Fibroblast of lung (primary cell): ENCODE data around the gene CHI3L2. TPM values are rescaled to one million over a fixed set of nuclear protein-coding genes. Genes with fewer than 3 reads are reported as not detected.

ENCODE experiments used
- DNase-seq, 2 donors: peaks; one replicate each; pipeline versions ENCODE4 v3.0.0 to v3.0.0-alpha.2; 2010; ENCODE audit warnings: low read depth in 2 of 2
- H2AFZ ChIP-seq: 2 replicates; pipeline ENCODE4 v1.5.1; 2012; ENCODE audit warnings: low read length, control low read depth, inconsistent platforms
- H3K27ac ChIP-seq: 2 replicates; pipeline ENCODE4 v1.5.1; 2011; ENCODE audit warnings: low read length, control low read depth; ENCODE audit not compliant: insufficient read depth
- H3K27me3 ChIP-seq: 2 replicates; pipeline ENCODE4 v1.5.1; 2011; ENCODE audit warnings: mild to moderate bottlenecking, low read length; ENCODE audit not compliant: control insufficient read depth, insufficient read depth
- H3K36me3 ChIP-seq: 2 replicates; pipeline ENCODE4 v1.5.1; 2011; ENCODE audit warnings: low read length; ENCODE audit not compliant: control insufficient read depth, insufficient read depth
- H3K4me1 ChIP-seq: 2 replicates; pipeline ENCODE4 v1.5.1; 2011; ENCODE audit warnings: low read length; ENCODE audit not compliant: control insufficient read depth, insufficient read depth; ENCODE audit errors: extremely low read depth
- H3K4me2 ChIP-seq: 2 replicates; pipeline ENCODE4 v1.5.1; 2011; ENCODE audit warnings: low read length, control low read depth; ENCODE audit not compliant: insufficient read depth; ENCODE audit errors: extremely low read depth
- H3K4me3 ChIP-seq, 4 experiments: fragments of 200-600 bp in 1 of 4; sonication (generic) in 1 of 4; replicated peaks in 1 of 4; 2 replicates each; pipeline ENCODE4 v1.5.1; 2011 to 2016; ENCODE audit warnings: low read length in 4 of 4, low read depth in 3 of 4, mild to moderate bottlenecking in 3 of 4, control low read depth in 2 of 4, inconsistent platforms in 1 of 4, mixed read lengths in 1 of 4; ENCODE audit not compliant: insufficient read depth in 1 of 4; ENCODE audit errors: control extremely low read depth in 1 of 4
- H3K79me2 ChIP-seq: 2 replicates; pipeline ENCODE4 v1.5.1; 2012; ENCODE audit warnings: mild to moderate bottlenecking, low read length, inconsistent platforms; ENCODE audit not compliant: control insufficient read depth, insufficient read depth
- H3K9ac ChIP-seq: 2 replicates; pipeline ENCODE4 v1.5.1; 2011; ENCODE audit warnings: mild to moderate bottlenecking, low read length, control low read depth; ENCODE audit not compliant: insufficient read depth
- H3K9me3 ChIP-seq: 2 replicates; pipeline ENCODE4 v1.5.1; 2012; ENCODE audit warnings: low read depth, low read length; ENCODE audit not compliant: control insufficient read depth, insufficient read depth
- H4K20me1 ChIP-seq: 2 replicates; pipeline ENCODE4 v1.5.1; 2011; ENCODE audit warnings: low read length; ENCODE audit not compliant: control insufficient read depth, insufficient read depth; ENCODE audit errors: extremely low read depth
- EZH2 ChIP-seq: IDR thresholded peaks from 2 replicates; pipeline ENCODE4 v1.5.1; 2012; ENCODE audit warnings: low read length, control low read depth, mild to moderate bottlenecking; ENCODE audit errors: missing control alignments
- polyA plus RNA-seq, 2 donors: library from polyadenylated mRNA; depleted of rRNA in 1 of 2; stranded (reverse) in 1 of 2; unstranded in 1 of 2; fragments of >200 nt; gene quantifications; 2 replicates each; pipeline ENCODE4 v1.2.1, GENCODE V29; 2011 to 2012; ENCODE audit warnings: missing spikeins in 1 of 2
- total RNA-seq: library from RNA; depleted of rRNA; stranded (reverse); fragments of >200 nt; gene quantifications from 2 replicates; pipeline ENCODE4 v1.2.1, GENCODE V29; 2014
- TF ChIP-seq, protein P1 (sequence below), 2 donors: IDR thresholded peaks in 1 of 2; conservative IDR thresholded peaks in 1 of 2; 1 replicate in 1 of 2; 2 replicates in 1 of 2; pipeline ENCODE4 v1.5.1; 2011 to 2012; ENCODE audit warnings: low read length in 2 of 2, control low read depth in 1 of 2, inconsistent platforms in 1 of 2, low read depth in 1 of 2, mild to moderate bottlenecking in 1 of 2

The CHI3L2 gene
- total and polyA plus RNA-seq, 2 donors (not counting 1 experiment from before 2014, with no cell fraction given) = 1.5 to 3.8 TPM

DNA sequence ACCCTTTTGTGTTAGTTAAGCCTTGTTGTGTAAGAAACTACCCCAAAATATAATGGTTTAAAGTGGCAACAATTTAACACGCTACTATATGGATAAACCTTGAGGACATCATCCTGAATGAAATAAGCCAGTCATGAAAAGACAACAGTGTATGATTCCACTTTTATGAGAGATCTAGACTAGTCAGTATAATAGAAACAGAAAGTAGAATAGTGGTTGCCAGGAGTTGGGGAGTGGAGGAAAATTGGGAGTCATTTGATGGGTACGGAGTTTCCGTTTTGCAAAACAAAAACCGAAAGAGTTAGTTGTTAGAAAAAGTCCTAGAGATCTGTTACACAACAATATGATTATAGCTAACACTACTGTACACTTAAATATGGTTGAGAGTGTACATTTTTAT lies 47.1 kb downstream of the CHI3L2 start:
- Histone ChIP-seq H3K36me3 (no peaks in the 10 kb centered on the region), H3K79me2 (no peaks in the 10 kb centered on the region), H3K4me3 (peak overlapping the region in 1 of 4 experiments; percentile 31), H3K9me3 (no peaks in the 10 kb centered on the region), H3K4me2 (peak overlapping the region; percentile 15), H2AFZ (no peak overlapping the region), H4K20me1 (no peaks in the 10 kb centered on the region), H3K9ac (no peak overlapping the region), H3K27me3 (peaks cover 25% of the 10 kb centered on the region), H3K27ac (no peak overlapping the region), H3K4me1 (no peaks in the 10 kb centered on the region)
- DNase-seq = no peak
- no peak for TF ChIP-seq EZH2
- TF ChIP-seq, protein P1, sequence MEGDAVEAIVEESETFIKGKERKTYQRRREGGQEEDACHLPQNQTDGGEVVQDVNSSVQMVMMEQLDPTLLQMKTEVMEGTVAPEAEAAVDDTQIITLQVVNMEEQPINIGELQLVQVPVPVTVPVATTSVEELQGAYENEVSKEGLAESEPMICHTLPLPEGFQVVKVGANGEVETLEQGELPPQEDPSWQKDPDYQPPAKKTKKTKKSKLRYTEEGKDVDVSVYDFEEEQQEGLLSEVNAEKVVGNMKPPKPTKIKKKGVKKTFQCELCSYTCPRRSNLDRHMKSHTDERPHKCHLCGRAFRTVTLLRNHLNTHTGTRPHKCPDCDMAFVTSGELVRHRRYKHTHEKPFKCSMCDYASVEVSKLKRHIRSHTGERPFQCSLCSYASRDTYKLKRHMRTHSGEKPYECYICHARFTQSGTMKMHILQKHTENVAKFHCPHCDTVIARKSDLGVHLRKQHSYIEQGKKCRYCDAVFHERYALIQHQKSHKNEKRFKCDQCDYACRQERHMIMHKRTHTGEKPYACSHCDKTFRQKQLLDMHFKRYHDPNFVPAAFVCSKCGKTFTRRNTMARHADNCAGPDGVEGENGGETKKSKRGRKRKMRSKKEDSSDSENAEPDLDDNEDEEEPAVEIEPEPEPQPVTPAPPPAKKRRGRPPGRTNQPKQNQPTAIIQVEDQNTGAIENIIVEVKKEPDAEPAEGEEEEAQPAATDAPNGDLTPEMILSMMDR (conservative IDR thresholded peaks at IDR 0.05 in 1 of 2, IDR thresholded peaks at IDR 0.05 in 1 of 2; ENCODE audit: low read depth in 1 of 2, low read length in 2 of 2) = no peak

- H3K4me2 ChIP-seq = peak overlapping the region; percentile 37
- peak; percentile 60 to 85 for DNase-seq
- H2AFZ ChIP-seq = no peak overlapping the region
- no peak overlapping the region for H3K9ac ChIP-seq
- peaks cover 22% of the 10 kb centered on the region for H3K27me3 ChIP-seq
- no peaks in the 10 kb centered on the region for H3K9me3 ChIP-seq
- TF ChIP-seq, protein P1 (conservative IDR thresholded peaks at IDR 0.05 in 1 of 2, IDR thresholded peaks at IDR 0.05 in 1 of 2; ENCODE audit: low read depth in 1 of 2, low read length in 2 of 2) = no peak
- TF ChIP-seq EZH2 = no peak
- H3K27ac ChIP-seq = no peak overlapping the region
- H3K79me2 ChIP-seq = no peaks in the 10 kb centered on the region
- peak overlapping the region in 1 of 4 experiments; percentile 31 for H3K4me3 ChIP-seq
- no peaks in the 10 kb centered on the region for H3K36me3 ChIP-seq
- no peaks in the 10 kb centered on the region for H4K20me1 ChIP-seq
- no peaks in the 10 kb centered on the region for H3K4me1 ChIP-seq
Observed at GRCh38 chr1:111275079-111275478, 47.6 kb downstream of the CHI3L2 start.

- Histone ChIP-seq H3K4me3 (no peak overlapping the region), H3K27me3 (peaks cover 14% of the 10 kb centered on the region), H3K9me3 (no peaks in the 10 kb centered on the region), H3K36me3 (no peaks in the 10 kb centered on the region), H3K4me2 (no peak overlapping the region), H3K27ac (no peak overlapping the region), H3K79me2 (no peaks in the 10 kb centered on the region), H3K9ac (no peak overlapping the region), H2AFZ (no peak overlapping the region), H3K4me1 (no peaks in the 10 kb centered on the region), H4K20me1 (no peaks in the 10 kb centered on the region)
- TF ChIP-seq, protein P1 (conservative IDR thresholded peaks at IDR 0.05 in 1 of 2, IDR thresholded peaks at IDR 0.05 in 1 of 2; ENCODE audit: low read depth in 1 of 2, low read length in 2 of 2) = no peak
- no peak for TF ChIP-seq EZH2
- DNase-seq = no peak
Observed at GRCh38 chr1:111275780-111276433, 48.4 kb downstream of the CHI3L2 start.
